NCI-H2196 (cell line): ENCODE measurements around the gene CSF3R.

Experiments used
- DNase-seq: peaks from one replicate; lab custom pipeline; 2025; ENCODE audit not compliant: unreplicated experiment; lab: John Stamatoyannopoulos, UW

The CSF3R gene

GRCh38 chr1:36482724-36483388, at the start of gene CSF3R:
Gene CSF3R (minus strand): TSS chr1:36482913. CDS start chr1:36479496, 3,417 bp downstream.
- no peak for DNase-seq

GRCh38 chr1:36531833-36532232, 49.1 kb upstream of the CSF3R start:
- DNase-seq = no peak

GRCh38 chr1:36530791-36531190, 48.1 kb upstream of the CSF3R start:
- DNase-seq = no peak

- no peak for DNase-seq
These were observed 47.5 kb upstream of the CSF3R start for GRCh38 chr1:36530261-36530660.

GRCh38 chr1:36529769-36530260, 47.1 kb upstream of the CSF3R start:
- no peak for DNase-seq

GRCh38 chr1:36528361-36529349, 45.9 kb upstream of the CSF3R start:
- DNase-seq = no peak

- no peak for DNase-seq
These were observed 42.5 kb upstream of the CSF3R start for GRCh38 chr1:36525166-36525565.

GRCh38 chr1:36524359-36525062, 41.8 kb upstream of the CSF3R start:
- no peak for DNase-seq

GRCh38 chr1:36523850-36524249, 41.1 kb upstream of the CSF3R start:
- DNase-seq = no peak

- no peak for DNase-seq
These were observed 40.5 kb upstream of the CSF3R start for GRCh38 chr1:36523230-36523495.

GRCh38 chr1:36522461-36523229, 39.9 kb upstream of the CSF3R start:
- DNase-seq = no peak

GRCh38 chr1:36522021-36522420, 39.3 kb upstream of the CSF3R start:
- no peak for DNase-seq

GRCh38 chr1:36520771-36521420, 38.2 kb upstream of the CSF3R start:
- no peak for DNase-seq

- no peak for DNase-seq
These were observed 37.3 kb upstream of the CSF3R start for GRCh38 chr1:36520056-36520455.

GRCh38 chr1:36517011-36517771, 34.5 kb upstream of the CSF3R start:
- DNase-seq = no peak

- peak; percentile 72 for DNase-seq
These were observed 33.8 kb upstream of the CSF3R start for GRCh38 chr1:36516372-36517010.

- no peak for DNase-seq
These were observed 32.8 kb upstream of the CSF3R start for GRCh38 chr1:36515315-36516138.

GRCh38 chr1:36514501-36514900, 31.8 kb upstream of the CSF3R start:
- no peak for DNase-seq
